Sigmoid colon (tissue), 7 donors: Measurements from ENCODE around the gene EMILIN1. TPM values are rescaled to one million over a fixed set of nuclear protein-coding genes. Genes with fewer than 3 reads are reported as not detected.

Experiments
- DNase-seq: peaks from one replicate; pipeline ENCODE4 v3.0.0-alpha.2; 2019
- H3K27ac ChIP-seq, 4 donors: fragments of 200-600 bp; sonication (generic); one replicate each; pipeline ENCODE4 v1.5.1; 2016 to 2019; ENCODE audit warnings: mild to moderate bottlenecking in 1 of 4
- H3K27me3 ChIP-seq, 3 donors: fragments of 200-600 bp; sonication (generic); one replicate each; pipeline ENCODE4 v1.5.1; 2019; ENCODE audit warnings: mild to moderate bottlenecking in 1 of 3
- H3K36me3 ChIP-seq, 4 donors: fragments of 200-600 bp; sonication (generic); one replicate each; pipeline ENCODE4 v1.5.1; 2016 to 2019
- H3K4me1 ChIP-seq, 4 donors: fragments of 200-600 bp; sonication (generic); one replicate each; pipeline ENCODE4 v1.5.1; 2017 to 2019
- H3K4me3 ChIP-seq, 4 donors: fragments of 200-600 bp; sonication (generic); one replicate each; pipeline ENCODE4 v1.5.1; 2017 to 2019; ENCODE audit warnings: mild to moderate bottlenecking in 2 of 4, moderate library complexity in 1 of 4
- H3K9me3 ChIP-seq, 4 donors: fragments of 200-600 bp in 3 of 4; sonication (generic) in 3 of 4; one replicate each; pipeline versions ENCODE4 v1.5.1 to v1.6.1; 2013 to 2019
- CTCF ChIP-seq, 4 experiments: fragments of 450-650 bp in 3 of 4; fragments of 200-600 bp in 1 of 4; IDR thresholded peaks; one replicate each; pipeline ENCODE4 v1.5.1; 2016 to 2019; ENCODE audit warnings: antibody characterized with exemption in 4 of 4, mild to moderate bottlenecking in 3 of 4, moderate library complexity in 2 of 4
- EP300 ChIP-seq, 4 donors: sonication (generic); formaldehyde crosslinking; IDR thresholded peaks; one replicate each; pipeline ENCODE4 v1.6.1; 2017; ENCODE audit warnings: antibody characterized with exemption in 4 of 4
- POLR2A ChIP-seq, 2 donors: fragments of 450-650 bp; IDR thresholded peaks; one replicate each; pipeline ENCODE4 v1.6.1; 2016; ENCODE audit warnings: antibody characterized with exemption in 2 of 2, mild to moderate bottlenecking in 2 of 2, moderate library complexity in 2 of 2
- POLR2AphosphoS5 ChIP-seq, 4 donors: sonication (generic); formaldehyde crosslinking; IDR thresholded peaks; one replicate each; pipeline ENCODE4 v1.6.1; 2017; ENCODE audit warnings: antibody characterized with exemption in 4 of 4
- WGBS, 2 donors: extraction: QIAGEN DNeasy Blood & Tissue Kit; methylation state at CpG; one replicate each; pipeline ENCODE4 v1.1.7; 2013; 5-methylcytosine and 5-hydroxymethylcytosine counted together
- intact Hi-C: fragments of 100-400 bp; cut with DNase I; formaldehyde crosslinking; loops from one replicate; pipeline ENCODE4 v1.15.1; 2023
- polyA plus RNA-seq, 3 donors: library from polyadenylated mRNA; stranded (reverse); fragments of 200-250 nt; gene quantifications; one replicate each; pipeline ENCODE4 v1.2.3, GENCODE V29; 2013
- total RNA-seq, 4 donors: library from RNA; depleted of rRNA; stranded (reverse); fragments of >200 nt; gene quantifications; one replicate each; pipeline ENCODE4 v1.1.0, GENCODE V29; 2016
- donor health status: healthy with polysubstance abuse.
- donor health status: Bipolar disorder and iron deficiency.
- donor health status: healthy.

Gene EMILIN1
- total and polyA plus RNA-seq, 7 donors, result 4.8 to 350 (median 156) TPM

- no peak for DNase-seq
- peaks cover 0 to 31% (median 24%) of the 10 kb centered on the region in 4 donors for H3K36me3 ChIP-seq
- peaks cover 0 to 20% (median 19%) of the 10 kb centered on the region in 4 donors for H3K4me1 ChIP-seq
- no peaks in the 10 kb centered on the region for H3K27me3 ChIP-seq
- intact Hi-C loops, result loop anchor here (5.0 kb wide), 1 partner anchor 83 kb away; no protein-coding TSS in a partner anchor
- no peak overlapping the region for H3K4me3 ChIP-seq
- WGBS, 2 donors, result 92 to 94% methylated on average over 10 of the region's 10 CpGs
- TF ChIP-seq EP300 (IDR thresholded peaks at IDR 0.05) (no peak), POLR2AphosphoS5 (IDR thresholded peaks at IDR 0.05) (no peak), POLR2A (IDR thresholded peaks at IDR 0.05) (no peak), CTCF (IDR thresholded peaks at IDR 0.05) (no peak)
- H3K9me3 ChIP-seq, result no peaks in the 10 kb centered on the region
- no peak overlapping the region for H3K27ac ChIP-seq
These were observed 52.0 kb downstream of the EMILIN1 start for GRCh38 chr2:27130396-27130795.

DNA sequence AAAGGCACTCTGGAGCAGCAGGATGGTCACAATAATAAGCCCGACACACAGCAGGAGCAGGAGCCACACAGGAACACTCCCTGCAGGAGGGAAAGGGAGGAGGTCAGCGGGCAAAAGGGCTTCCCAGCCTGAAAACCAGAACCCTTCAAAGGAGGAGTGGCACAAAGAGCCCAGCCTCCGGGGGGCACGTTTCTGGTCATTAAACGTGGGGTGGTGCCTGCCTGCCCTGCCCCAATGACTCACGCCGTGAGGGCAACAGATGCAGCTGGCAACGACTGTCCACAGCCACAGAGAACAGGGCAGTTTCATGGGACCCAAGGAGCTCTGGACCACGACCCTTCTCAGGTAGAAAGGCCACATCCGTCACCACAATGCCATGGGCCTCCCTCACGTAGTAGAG, 53.0 kb downstream of the EMILIN1 start:
- peaks cover 0 to 20% (median 19%) of the 10 kb centered on the region in 4 donors for H3K4me1 ChIP-seq
- WGBS, 2 donors, result 73 to 90% methylated on average over 11 of the region's 11 CpGs
- no peaks in the 10 kb centered on the region for H3K27me3 ChIP-seq
- H3K4me3 ChIP-seq, result no peak overlapping the region
- no peak for DNase-seq
- H3K27ac ChIP-seq, result no peak overlapping the region
- intact Hi-C loops, result loop anchor here (5.0 kb wide), 1 partner anchor 84 kb away; no protein-coding TSS in a partner anchor
- no peak for TF ChIP-seq POLR2A (IDR thresholded peaks at IDR 0.05)
- TF ChIP-seq POLR2AphosphoS5 (IDR thresholded peaks at IDR 0.05), result no peak
- TF ChIP-seq CTCF (IDR thresholded peaks at IDR 0.05), result no peak
- no peak for TF ChIP-seq EP300 (IDR thresholded peaks at IDR 0.05)
- peaks cover 0 to 31% (median 24%) of the 10 kb centered on the region in 4 donors for H3K36me3 ChIP-seq
- H3K9me3 ChIP-seq, result no peaks in the 10 kb centered on the region

DNA sequence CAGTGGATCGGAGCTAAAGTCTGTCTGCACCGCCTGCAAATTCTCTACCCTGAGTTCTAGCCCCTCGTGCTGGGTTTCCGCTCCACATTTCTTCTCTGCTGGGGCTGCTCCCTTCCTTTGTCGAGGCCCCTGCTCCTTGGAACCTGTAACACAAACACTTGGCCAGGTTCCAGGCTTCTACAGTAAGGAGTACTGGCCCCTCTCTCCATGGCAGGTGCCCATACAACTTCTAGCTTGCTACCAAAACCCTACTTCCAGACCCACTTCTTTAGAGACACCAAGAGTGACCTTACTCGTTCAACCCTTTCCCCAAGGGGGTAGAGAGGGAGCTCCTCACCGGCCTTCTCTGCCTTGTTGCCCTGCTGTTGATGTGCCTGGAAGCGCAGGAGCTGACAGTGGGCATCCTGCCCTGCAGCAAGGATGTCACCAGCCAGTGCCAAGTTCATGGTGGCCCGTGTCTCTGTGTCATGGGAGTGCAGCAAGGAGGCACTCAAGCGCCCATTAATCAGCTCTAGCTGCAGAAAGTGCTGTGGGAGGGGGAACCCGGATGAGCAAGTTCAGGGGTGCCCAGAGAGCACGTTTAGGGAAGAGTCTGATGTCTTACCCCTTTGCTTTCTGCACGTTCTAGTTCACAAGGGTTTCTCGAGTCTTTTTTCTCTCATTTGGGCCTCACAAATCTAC, 54.9 kb downstream of the EMILIN1 start:
- H3K36me3 ChIP-seq, result peaks cover 0 to 31% (median 24%) of the 10 kb centered on the region in 4 donors
- TF ChIP-seq CTCF (IDR thresholded peaks at IDR 0.05) (no peak), POLR2AphosphoS5 (IDR thresholded peaks at IDR 0.05) (no peak), EP300 (IDR thresholded peaks at IDR 0.05) (no peak)
- peak overlapping the region in 3 of 4 donors; percentile 92 to 94 (median 93) for H3K27ac ChIP-seq
- intact Hi-C loops, result loop anchor here (2.0 to 5.0 kb wide), 2 partner anchors 77 to 86 kb away; no protein-coding TSS in a partner anchor
- H3K27me3 ChIP-seq, result no peaks in the 10 kb centered on the region
- H3K9me3 ChIP-seq, result no peaks in the 10 kb centered on the region
- WGBS, 2 donors, result 44 to 49% methylated on average over 14 of the region's 14 CpGs
- peaks cover 0 to 20% (median 19%) of the 10 kb centered on the region in 4 donors for H3K4me1 ChIP-seq
- peak overlapping the region; percentile 79 to 100 (median 96) for H3K4me3 ChIP-seq
- no peak for DNase-seq

DNA sequence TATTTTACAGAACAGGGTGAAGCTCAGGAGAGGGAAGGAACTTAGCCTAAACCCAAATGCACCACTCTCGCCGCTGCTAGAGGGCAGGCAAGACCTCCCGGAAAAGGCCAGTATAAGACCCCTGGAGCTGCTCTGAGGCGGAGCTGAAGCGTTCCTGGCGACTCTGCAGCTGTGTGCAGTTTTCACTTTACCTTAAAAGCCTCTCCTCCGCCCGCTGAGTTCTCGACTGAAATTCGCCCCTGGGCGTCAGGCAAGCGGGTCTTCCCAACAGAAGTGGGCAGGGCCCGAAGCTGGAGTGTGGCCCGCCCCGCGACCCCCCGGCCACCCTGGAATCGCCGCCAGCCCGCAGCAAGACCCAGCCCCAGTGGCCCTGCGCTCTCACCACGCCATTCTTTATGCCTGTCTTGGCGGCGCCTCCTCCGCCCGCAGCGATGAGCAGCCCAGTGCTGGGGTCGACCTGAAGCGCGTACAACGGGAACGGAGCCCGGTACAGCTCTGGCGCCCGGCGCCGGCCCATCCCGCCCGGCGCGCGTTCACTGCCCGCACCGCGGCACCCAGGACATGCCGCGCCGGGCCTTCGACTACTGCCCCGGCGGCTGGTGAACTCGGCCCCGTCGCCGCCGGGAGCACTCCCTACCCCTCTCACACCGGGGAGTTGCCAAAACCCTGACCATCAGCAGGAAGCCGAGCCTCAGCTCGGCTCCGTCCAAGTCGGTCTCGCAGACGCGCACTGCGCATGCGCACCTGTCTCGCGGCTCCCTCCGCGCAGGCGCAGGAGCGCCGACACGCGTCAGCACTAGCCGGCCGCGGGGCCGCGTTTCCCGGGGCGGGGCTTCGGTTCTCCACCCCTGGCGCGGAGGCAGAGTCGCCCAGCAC, 55.7 kb downstream of the EMILIN1 start, which contains the start of gene PREB:
TSS of gene PREB (minus strand) at position 732 of the 876 bp plus-strand sequence. CDS start at position 517, 215 bp downstream.
- intact Hi-C loops, result loop anchor here (2.0 to 5.0 kb wide), 2 partner anchors 77 to 87 kb away; no protein-coding TSS in a partner anchor
- peak; percentile 82 to 85 for TF ChIP-seq POLR2A (IDR thresholded peaks at IDR 0.05)
- peak in 1 of 4 experiments; percentile 8 for TF ChIP-seq CTCF (IDR thresholded peaks at IDR 0.05)
- TF ChIP-seq POLR2AphosphoS5 (IDR thresholded peaks at IDR 0.05), result peak; percentile 94 to 98 (median 96)
- TF ChIP-seq EP300 (IDR thresholded peaks at IDR 0.05), result no peak
- Histone ChIP-seq H3K36me3 (peaks cover 0 to 31% (median 24%) of the 10 kb centered on the region in 4 donors), H3K4me1 (peaks cover 0 to 20% (median 19%) of the 10 kb centered on the region in 4 donors), H3K9me3 (no peaks in the 10 kb centered on the region), H3K27ac (peak within 1 kb of the TSS; percentile 88 to 94 (median 92)), H3K27me3 (no peaks in the 10 kb centered on the region), H3K4me3 (peak within 1 kb of the TSS; percentile 79 to 100 (median 96))
- DNase-seq, result peak; percentile 98
- 0 to 1% methylated on average over 86 of the region's 86 CpGs for WGBS, 2 donors
